ENCODE results near the gene COPS6. TPM values are rescaled to one million over a fixed set of nuclear protein-coding genes. Genes with fewer than 3 reads are reported as not detected.

The COPS6 gene
- total and polyA plus RNA-seq, 2 donors (not counting 1 experiment from before 2014, with no cell fraction given), result 76.5 to 79.6 TPM

DNA sequence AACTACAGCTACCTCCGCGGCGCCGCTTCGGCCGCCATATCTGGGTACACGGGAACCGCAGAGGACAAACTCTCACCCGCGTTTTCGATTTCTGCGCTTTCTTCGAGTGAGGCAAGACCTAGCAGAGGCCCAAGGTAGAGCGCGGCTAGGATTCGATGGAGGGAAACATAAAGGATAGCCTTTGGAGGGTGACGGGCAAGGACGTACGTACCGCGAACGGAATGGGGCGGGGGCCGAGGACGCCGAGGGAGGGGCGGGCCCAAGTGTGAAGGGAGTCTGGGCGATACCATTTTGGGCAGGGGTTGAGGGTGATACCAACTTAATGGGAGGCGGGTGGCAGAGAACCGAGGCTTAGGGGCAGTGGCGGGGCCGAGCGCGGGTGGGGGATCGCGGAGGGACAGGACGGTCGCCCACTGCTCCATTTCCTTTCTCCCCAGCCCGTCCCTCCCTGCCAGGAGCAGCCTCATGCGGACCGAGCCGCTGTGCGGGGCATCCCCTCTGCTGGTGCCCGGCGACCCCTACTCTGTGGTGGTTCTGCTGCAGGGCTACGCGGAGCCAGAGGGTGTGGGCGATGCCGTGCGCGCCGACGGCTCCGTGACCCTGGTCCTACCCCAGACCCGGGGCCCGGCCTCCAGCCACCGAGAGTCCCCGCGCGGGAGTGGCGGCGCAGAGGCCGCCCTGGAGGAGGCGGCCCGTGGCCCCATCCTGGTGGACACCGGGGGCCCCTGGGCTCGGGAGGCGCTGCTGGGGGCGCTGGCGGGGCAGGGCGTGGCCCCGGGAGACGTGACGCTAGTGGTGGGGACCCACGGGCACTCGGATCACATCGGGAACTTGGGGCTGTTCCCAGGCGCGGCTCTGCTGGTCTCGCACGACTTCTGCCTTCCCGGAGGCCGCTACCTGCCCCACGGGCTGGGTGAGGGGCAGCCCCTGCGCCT is 38.4 kb downstream of the COPS6 start, which contains the start of gene MBLAC1:
Gene MBLAC1 (plus strand): TSS at position 37 of the 935 bp plus-strand sequence. CDS start 429 bp downstream, at position 466.
- peak within 1 kb of the TSS; percentile 54 to 84 (median 78) for H3K4me3 ChIP-seq (ENCODE audit: control extremely low read depth in 1 of 5, extremely low read depth in 1 of 5, insufficient read depth in 1 of 5, low read depth in 2 of 5, low read length in 4 of 5)
- H3K27me3 Mint-ChIP-seq, result no peaks in the 10 kb centered on the region
- DNase-seq, result peak; percentile 97
- H3K27me3 ChIP-seq (replicated peaks in 1 of 4; ENCODE audit: control extremely low read depth in 1 of 4, control insufficient read depth in 3 of 4, insufficient read depth in 4 of 4, low read length in 3 of 4), result no peaks in the 10 kb centered on the region
- no peak for TF ChIP-seq CTCF (IDR thresholded peaks at IDR 0.05)
- no peak for TF ChIP-seq EZH2 (IDR thresholded peaks at IDR 0.05; ENCODE audit: borderline replicate concordance, insufficient read depth, low read depth, low read length, poor library complexity, severe bottlenecking)
- H3K79me2 ChIP-seq (ENCODE audit: control insufficient read depth, insufficient read depth, low read length), result peaks cover 19% of the 10 kb centered on the region
- H3K9ac ChIP-seq (ENCODE audit: low read length), result peak within 1 kb of the TSS; percentile 91
- ChIA-PET POLR2A (interaction anchor here (0.7 to 2.6 kb wide), 3 partner anchors 26 to 302 kb away, joined by 3 to 37 read pairs (median 7); partner anchors contain the start of genes AP4M1 and MCM7), CTCF (interaction anchor here (0.6 to 6.6 kb wide), 6 partner anchors 15 to 281 kb away, joined by 3 to 43 read pairs (median 10); partner anchors contain the start of genes AP4M1 and MCM7)
- H4K20me1 ChIP-seq (ENCODE audit: control insufficient read depth, insufficient read depth, low read length, poor library complexity, severe bottlenecking), result no peaks in the 10 kb centered on the region
- peaks cover 20 to 36% of the 10 kb centered on the region in 2 donors for H3K4me1 ChIP-seq (ENCODE audit: control insufficient read depth in 2 of 2, insufficient read depth in 2 of 2, low read length in 2 of 2)
- no peaks in the 10 kb centered on the region for H3K9me3 Mint-ChIP-seq (ENCODE audit: insufficient read depth)
- WGBS (ENCODE audit: insufficient coverage), result under 1% methylated on average over 85 of the region's 85 CpGs
- H3K27ac ChIP-seq (ENCODE audit: low read length in 2 of 2), result peak within 1 kb of the TSS; percentile 83 to 95
- peak within 1 kb of the TSS; percentile 100 for H3K27ac Mint-ChIP-seq
- H3K9me3 ChIP-seq (ENCODE audit: control extremely low read depth in 1 of 3, control insufficient read depth in 2 of 3, insufficient read depth in 1 of 3, low read length in 2 of 3), result no peaks in the 10 kb centered on the region
- peaks cover 31% of the 10 kb centered on the region for H3K4me1 Mint-ChIP-seq
- H2AFZ ChIP-seq (ENCODE audit: insufficient read depth, low read depth, low read length, poor library complexity, severe bottlenecking), result peak within 1 kb of the TSS; percentile 99
- peak within 1 kb of the TSS; percentile 100 for H3K4me2 ChIP-seq (replicated peaks; ENCODE audit: low read depth, low read length, poor library complexity, severe bottlenecking)
- peak within 1 kb of the TSS; percentile 100 for H3K4me3 Mint-ChIP-seq
- intact Hi-C loops (cut with micrococcal nuclease), result loop anchor here (1.0 kb wide), 7 partner anchors 8 to 301 kb away; partner anchors contain the start of genes AP4M1, CNPY4, LAMTOR4 and MCM7
- H3K36me3 ChIP-seq (replicated peaks in 1 of 2; ENCODE audit: control extremely low read depth in 1 of 2, control insufficient read depth in 1 of 2, extremely low read depth in 1 of 2, insufficient read depth in 2 of 2, low read length in 1 of 2), result no peaks in the 10 kb centered on the region
- peak; percentile 83 for ATAC-seq (ENCODE audit: low read depth)
